A549 (cell line): Measurements from ENCODE around the gene COMMD10. TPM values are rescaled to one million over a fixed set of nuclear protein-coding genes. Genes with fewer than 3 reads are reported as not detected.
A peak's percentile ranks its signal among the peaks of the same experiment; 100 is the strongest.

ENCODE experiments used
- ATAC-seq, 2 experiments: fragments of 200-7000 bp in 1 of 2; fragments of >200 bp in 1 of 2; cut with Nextera tagmentation in 1 of 2; cut with Tn5 transposase in 1 of 2; 3 replicates each; pipeline versions ENCODE4 v1.8.0 to v1.9.1; 2018 to 2020; ENCODE audit warnings: mild to moderate bottlenecking in 1 of 2, moderate library complexity in 1 of 2
- CTCF ChIA-PET: fragments of 300-600 bp; sonication (Branson Sonifier 250); formaldehyde crosslinking; extraction: SDS; loops from one replicate; lab custom pipeline; 2021; ENCODE audit warnings: antibody characterized with exemption, inconsistent platforms; lab: Yijun Ruan, JAX
- POLR2A ChIA-PET: fragments of 350-600 bp; formaldehyde crosslinking; extraction: SDS; loops from one replicate; lab custom pipeline; 2021; ENCODE audit warnings: antibody characterized with exemption, inconsistent platforms; lab: Yijun Ruan, JAX
- DNase-seq, 2 experiments: peaks; one replicate each; pipeline versions ENCODE4 v3.0.0 to v3.0.0-alpha.2; 2011 to 2016; ENCODE audit warnings: low read depth in 1 of 2, low spot score in 1 of 2
- FAIRE-seq: peaks from 2 replicates; lab custom pipeline; 2011; peaks lifted over from hg19 to GRCh38; lab: Jason Lieb, UNC
- H3K27ac ChIP-seq, 2 experiments: fragments of >200 bp; sonication (Bioruptor Twin); formaldehyde crosslinking; 3 replicates each; pipeline ENCODE4 v1.5.1; 2016 to 2017
- H3K4me1 ChIP-seq: fragments of >200 bp; sonication (Bioruptor Twin); formaldehyde crosslinking; 3 replicates; pipeline ENCODE4 v1.6.1; 2016
- H3K4me2 ChIP-seq: fragments of >200 bp; sonication (Bioruptor Twin); formaldehyde crosslinking; 3 replicates; pipeline ENCODE4 v1.6.1; 2016
- H3K4me3 ChIP-seq: fragments of >200 bp; sonication (Bioruptor Twin); formaldehyde crosslinking; 3 replicates; pipeline ENCODE4 v1.5.1; 2016
- H3K9me3 ChIP-seq: fragments of >200 bp; sonication (Bioruptor Twin); formaldehyde crosslinking; 3 replicates; pipeline ENCODE4 v1.6.1; 2016
- CBX2 ChIP-seq: fragments of 200-600 bp; sonication (generic); IDR thresholded peaks from 2 replicates; pipeline ENCODE4 v1.6.1; 2016; ENCODE audit warnings: low read depth, mild to moderate bottlenecking, borderline replicate concordance
- CHD4 ChIP-seq: fragments of 200-600 bp; sonication (generic); IDR thresholded peaks from 2 replicates; pipeline ENCODE4 v1.6.1; 2016; ENCODE audit warnings: antibody characterized with exemption, mild to moderate bottlenecking, borderline replicate concordance
- EHF ChIP-seq: fragments of 250-450 bp; sonication (Bioruptor Pico); IDR thresholded peaks from 2 replicates; pipeline ENCODE4 v1.5.0; 2020; ENCODE audit warnings: mild to moderate bottlenecking
- ELK1 ChIP-seq: fragments of 150-350 bp; IDR thresholded peaks from 2 replicates; pipeline ENCODE4 v1.6.1; 2014; ENCODE audit warnings: low read depth, mild to moderate bottlenecking, low read length
- FOSL2 ChIP-seq, 2 experiments: fragments of 450-650 bp in 1 of 2; fragments of >200 bp in 1 of 2; sonication (Bioruptor Twin) in 1 of 2; formaldehyde crosslinking; IDR thresholded peaks; 2 replicates each; pipeline versions ENCODE4 v1.5.0 to v1.6.1; 2016 to 2020; ENCODE audit warnings: mild to moderate bottlenecking in 1 of 2, moderate library complexity in 1 of 2
- HEYL ChIP-seq: fragments of 250-450 bp; sonication (Bioruptor Pico); IDR thresholded peaks from 2 replicates; pipeline ENCODE4 v1.8.0; 2021; ENCODE audit warnings: mild to moderate bottlenecking, moderate library complexity
- HOXB5 ChIP-seq: fragments of 250-450 bp; sonication (Bioruptor Pico); IDR thresholded peaks from 2 replicates; pipeline ENCODE4 v1.5.0; 2020; ENCODE audit warnings: mild to moderate bottlenecking, moderate library complexity
- MAX ChIP-seq: IDR thresholded peaks from 2 replicates; pipeline ENCODE4 v1.6.1; 2012
- MAZ ChIP-seq: fragments of 150-350 bp; IDR thresholded peaks from 2 replicates; pipeline ENCODE4 v1.6.1; 2014; ENCODE audit warnings: antibody characterized with exemption, low read depth, low read length, borderline replicate concordance
- NPAS2 ChIP-seq: fragments of 250-450 bp; sonication (Bioruptor Pico); IDR thresholded peaks from 2 replicates; pipeline ENCODE4 v1.8.0; 2022; ENCODE audit warnings: mild to moderate bottlenecking, moderate library complexity, borderline replicate concordance
- NR3C1 ChIP-seq: fragments of >200 bp; sonication (Bioruptor Twin); formaldehyde crosslinking; IDR thresholded peaks from 3 replicates; pipeline ENCODE4 v1.6.1; 2017
- POLR2A ChIP-seq: IDR thresholded peaks from 2 replicates; pipeline ENCODE4 v1.6.1; 2012; ENCODE audit warnings: mild to moderate bottlenecking, low read length
- RAD21 ChIP-seq, 2 experiments: fragments of >200 bp in 1 of 2; sonication (Bioruptor Twin) in 1 of 2; formaldehyde crosslinking in 1 of 2; IDR thresholded peaks in 1 of 2; conservative IDR thresholded peaks in 1 of 2; 2 replicates in 1 of 2; 3 replicates in 1 of 2; pipeline ENCODE4 v1.6.1; 2012 to 2018; ENCODE audit warnings: inconsistent platforms in 1 of 2
- RARB ChIP-seq: fragments of 250-450 bp; sonication (Bioruptor Pico); IDR thresholded peaks from 2 replicates; pipeline ENCODE4 v1.8.0; 2021; ENCODE audit warnings: mild to moderate bottlenecking, moderate library complexity
- RNF2 ChIP-seq: fragments of 200-600 bp; sonication (generic); IDR thresholded peaks from 2 replicates; pipeline ENCODE4 v1.6.1; 2016; ENCODE audit warnings: low read depth, mild to moderate bottlenecking, antibody characterized with exemption, moderate library complexity, borderline replicate concordance
- ZC3H11A ChIP-seq: fragments of 450-650 bp; IDR thresholded peaks from 2 replicates; pipeline ENCODE4 v1.6.1; 2014; ENCODE audit warnings: antibody characterized with exemption, mild to moderate bottlenecking
- ZFP36 ChIP-seq: fragments of 450-650 bp; IDR thresholded peaks from 2 replicates; pipeline ENCODE4 v1.6.1; 2014; ENCODE audit warnings: borderline replicate concordance; ENCODE audit not compliant: partially characterized antibody
- WGBS: methylation state at CpG from one replicate; pipeline ENCODE4 v1.1.6; 2017; ENCODE audit errors: missing lambda C conversion rate; 5-methylcytosine and 5-hydroxymethylcytosine counted together
- polyA plus RNA-seq, 4 experiments: library from polyadenylated mRNA; depleted of rRNA in 3 of 4; stranded (reverse); fragments of >200 nt; fragmentation: RNase III in 1 of 4; extraction: RNeasy Plus Mini Kit Qiagen cat#74134 plus additional on column Dnase treatment in 1 of 4; gene quantifications; 2 replicates in 3 of 4; 3 replicates in 1 of 4; pipeline ENCODE4 v1.2.3, GENCODE V29; 2011 to 2017

Gene COMMD10
- polyA plus RNA-seq, 2 of the 4 experiments (the other 2 are of a cell fraction): 40.2 to 63.9 TPM

- TF ChIP-seq ELK1: no peak
- no peak for TF ChIP-seq ZC3H11A
Observed at GRCh38 chr5:116046261-116046660, 38.6 kb upstream of the COMMD10 start (continued).

GRCh38 chr5:116046823-116047222, 38.0 kb upstream of the COMMD10 start:
- FAIRE-seq (no peak), DNase-seq (no peak)
- H3K27ac ChIP-seq: no peak overlapping the region
- no peak for TF ChIP-seq HEYL (CRISPR knock-in tag)
- no peak for TF ChIP-seq ZC3H11A
- TF ChIP-seq CHD4: no peak
- TF ChIP-seq ELK1: no peak
- TF ChIP-seq POLR2A: no peak
- TF ChIP-seq NR3C1: no peak
- TF ChIP-seq NPAS2: no peak
- no peak for TF ChIP-seq RNF2
- no peak for TF ChIP-seq RARB (CRISPR knock-in tag)
- no peak for TF ChIP-seq FOSL2 (IDR thresholded peaks at IDR 0.05)
- TF ChIP-seq FOSL2 (CRISPR knock-in tag; IDR thresholded peaks at IDR 0.05): no peak
- no peak for TF ChIP-seq EHF (CRISPR knock-in tag)
- TF ChIP-seq MAZ: no peak
- no peak for TF ChIP-seq MAX
- no peak for TF ChIP-seq CBX2
- TF ChIP-seq HOXB5 (CRISPR knock-in tag): no peak
- TF ChIP-seq, all 56 proteins: peak for 0
- ChIA-PET CTCF (interaction anchor here (1.0 kb wide), 1 partner anchor 417 kb away, joined by 3 read pairs; no protein-coding TSS in a partner anchor), POLR2A (no interaction called here)
- H3K4me2 ChIP-seq: no peak overlapping the region
- ATAC-seq: no peak
- H3K4me1 ChIP-seq: no peaks in the 10 kb centered on the region
- no peak overlapping the region for H3K4me3 ChIP-seq
- no peaks in the 10 kb centered on the region for H3K9me3 ChIP-seq
- WGBS: 42% methylated on average over 2 of the region's 2 CpGs

- FAIRE-seq: no peak
- H3K27ac ChIP-seq: no peak overlapping the region
- H3K4me1 ChIP-seq: no peaks in the 10 kb centered on the region
- CTCF ChIA-PET: interaction anchor here (0.8 to 1.3 kb wide), 3 partner anchors 10 to 424 kb away, joined by 3 to 4 read pairs (median 3); no protein-coding TSS in a partner anchor
- no peaks in the 10 kb centered on the region for H3K9me3 ChIP-seq
- 73% methylated on average over 13 of the region's 13 CpGs for WGBS
- no peak overlapping the region for H3K4me2 ChIP-seq
- no peak for DNase-seq
- POLR2A ChIA-PET: no interaction called here
- TF ChIP-seq ZFP36: no peak
- H3K4me3 ChIP-seq: no peak overlapping the region
- ATAC-seq: no peak
Observed at GRCh38 chr5:116058346-116058936, 26.4 kb upstream of the COMMD10 start.

- H3K4me3 ChIP-seq: no peak overlapping the region
- 58% methylated on average over 2 of the region's 2 CpGs for WGBS
- ATAC-seq: no peak
- no peak for TF ChIP-seq HEYL (CRISPR knock-in tag)
- TF ChIP-seq RAD21 (conservative IDR thresholded peaks at IDR 0.05 in 1 of 2, IDR thresholded peaks at IDR 0.05 in 1 of 2): 0 out of 5 replicates have a peak, but pooled peaks of 1 of the 2 experiments have one; percentile 12
- H3K27ac ChIP-seq: no peak overlapping the region
- no peaks in the 10 kb centered on the region for H3K9me3 ChIP-seq
- CTCF ChIA-PET: no interaction called here
- H3K4me2 ChIP-seq: no peak overlapping the region
- no peaks in the 10 kb centered on the region for H3K4me1 ChIP-seq
- DNase-seq: peak in 1 of 2 experiments; percentile 27
- FAIRE-seq: no peak
- POLR2A ChIA-PET: no interaction called here
Observed at GRCh38 chr5:116062352-116062751, 22.5 kb upstream of the COMMD10 start.
